GM12878 (cell line): ENCODE measurements around the gene RECK. TPM values are rescaled to one million over a fixed set of nuclear protein-coding genes. Genes with fewer than 3 reads are reported as not detected.

Source experiments
- ATAC-seq: fragments of 200-7000 bp; cut with Tn5 transposase; 3 replicates; pipeline ENCODE4 v1.9.1; 2020; ENCODE audit warnings: mild to moderate bottlenecking, moderate library complexity
- BruUV-seq: library from RNA; stranded (reverse); fragments of 400-500 nt; replicated peaks from 2 replicates; lab custom pipeline; 2021; lab: Mats Ljungman, UMichigan
- CTCF ChIA-PET: fragments of 300-600 bp; sonication (Branson Sonifier 250); formaldehyde crosslinking; extraction: SDS; loops from one replicate; lab custom pipeline; 2021; ENCODE audit warnings: inconsistent platforms; lab: Yijun Ruan, JAX
- POLR2A ChIA-PET: fragments of 350-600 bp; formaldehyde crosslinking; extraction: SDS; loops from one replicate; lab custom pipeline; 2021; ENCODE audit warnings: inconsistent platforms; lab: Charles Lee
- RAD21 ChIA-PET: fragments of 300-600 bp; sonication (Branson Sonifier 250); formaldehyde crosslinking; loops from one replicate; lab custom pipeline; 2023; ENCODE audit warnings: antibody characterized with exemption; ENCODE audit not compliant: unreplicated experiment; lab: Charles Lee
- SMC1A ChIA-PET: fragments of 300-600 bp; sonication (Branson Sonifier 250); formaldehyde crosslinking; loops from one replicate; lab custom pipeline; 2023; ENCODE audit not compliant: unreplicated experiment, uncharacterized antibody; lab: Charles Lee
- DNase-seq: peaks from one replicate; pipeline ENCODE4 v3.0.0-alpha.2; 2011; ENCODE audit warnings: low read depth, low spot score
- FAIRE-seq: peaks from 3 replicates; lab custom pipeline; 2011; peaks lifted over from hg19 to GRCh38; lab: Jason Lieb, UNC
- H2AFZ ChIP-seq: 2 replicates; pipeline ENCODE4 v1.6.0; 2011; ENCODE audit warnings: low read depth, low read length, control low read depth; ENCODE audit not compliant: control insufficient read depth
- H3K27ac ChIP-seq: 2 replicates; pipeline ENCODE4 v1.5.1; 2011; ENCODE audit warnings: control low read depth; ENCODE audit not compliant: control insufficient read depth, insufficient read depth
- H3K27me3 ChIP-seq, 2 experiments: replicated peaks in 1 of 2; 2 replicates each; pipeline versions ENCODE4 v1.6.0 to v1.6.1; 2011; ENCODE audit warnings: low read length in 1 of 2; ENCODE audit not compliant: control insufficient read depth in 2 of 2, insufficient read depth in 2 of 2
- H3K36me3 ChIP-seq, 2 experiments: 2 replicates each; pipeline ENCODE4 v1.5.1; 2011; ENCODE audit warnings: low read length in 1 of 2; ENCODE audit not compliant: control insufficient read depth in 2 of 2, insufficient read depth in 2 of 2
- H3K4me1 ChIP-seq: 2 replicates; pipeline ENCODE4 v1.6.1; 2011; ENCODE audit warnings: mild to moderate bottlenecking, low read length, moderate library complexity, mixed read lengths; ENCODE audit not compliant: control insufficient read depth, insufficient read depth
- H3K4me2 ChIP-seq: 2 replicates; pipeline ENCODE4 v1.6.0; 2011; ENCODE audit warnings: control low read depth; ENCODE audit not compliant: control insufficient read depth, insufficient read depth
- H3K4me3 ChIP-seq: fragments of 200-600 bp; sonication (generic); 2 replicates; pipeline ENCODE4 v1.5.1; 2016
- H3K79me2 ChIP-seq: 2 replicates; pipeline ENCODE4 v1.6.0; 2011; ENCODE audit warnings: low read length; ENCODE audit not compliant: control insufficient read depth, insufficient read depth
- H3K9ac ChIP-seq: 2 replicates; pipeline ENCODE4 v1.8.0; 2011; ENCODE audit warnings: low read length, control low read depth, mixed read lengths; ENCODE audit not compliant: control insufficient read depth, insufficient read depth
- H3K9me3 ChIP-seq: replicated peaks from 3 replicates; pipeline ENCODE4 v1.5.1; 2011; ENCODE audit warnings: mild to moderate bottlenecking, low read length; ENCODE audit not compliant: control insufficient read depth, insufficient read depth
- H4K20me1 ChIP-seq: 2 replicates; pipeline ENCODE4 v1.6.0; 2011; ENCODE audit not compliant: control insufficient read depth, insufficient read depth
- CHD4 ChIP-seq: fragments of 200-600 bp; sonication (generic); IDR thresholded peaks from 2 replicates; pipeline ENCODE4 v1.6.1; 2016; ENCODE audit warnings: mild to moderate bottlenecking
- CREB1 ChIP-seq: IDR thresholded peaks from 2 replicates; pipeline ENCODE4 v1.6.1; 2012; ENCODE audit warnings: low read depth, mild to moderate bottlenecking, inconsistent platforms
- HCFC1 ChIP-seq: fragments of 150-350 bp; IDR thresholded peaks from 2 replicates; pipeline ENCODE4 v1.6.1; 2014; ENCODE audit warnings: low read length
- MTA2 ChIP-seq: fragments of 450-650 bp; IDR thresholded peaks from 2 replicates; pipeline ENCODE4 v1.6.1; 2016; ENCODE audit warnings: low read depth, mild to moderate bottlenecking, moderate library complexity
- RUNX3 ChIP-seq: IDR thresholded peaks from 2 replicates; pipeline ENCODE4 v1.6.1; 2012; ENCODE audit warnings: low read length, inconsistent platforms
- SMAD1 ChIP-seq: fragments of 450-650 bp; IDR thresholded peaks from 2 replicates; pipeline ENCODE4 v1.6.1; 2018; ENCODE audit warnings: mild to moderate bottlenecking, low read depth; ENCODE audit not compliant: partially characterized antibody
- YBX1 ChIP-seq: fragments of 450-650 bp; IDR thresholded peaks from 2 replicates; pipeline ENCODE4 v1.6.1; 2016; ENCODE audit warnings: antibody characterized with exemption
- WGBS: methylation state at CpG from one replicate; pipeline ENCODE4 v1.1.6; 2016; ENCODE audit warnings: low lambda C conversion rate; ENCODE audit not compliant: insufficient replicate concordance, insufficient coverage; ENCODE audit errors: missing lambda C conversion rate; 5-methylcytosine and 5-hydroxymethylcytosine counted together
- in situ Hi-C: fragments of 300-500 bp; cut with MboI; formaldehyde crosslinking; loops from 9 replicates; pipeline ENCODE4 v1.14.3; 2018; ENCODE audit warnings: mixed read lengths
- intact Hi-C: fragments of 100-400 bp; cut with micrococcal nuclease; formaldehyde crosslinking; loops from one replicate; pipeline ENCODE4 v1.14.2; 2022; ENCODE audit not compliant: unreplicated experiment
- polyA plus RNA-seq, 11 experiments: library from polyadenylated mRNA; depleted of rRNA in 4 of 11; unstranded in 6 of 11; stranded (reverse) in 5 of 11; fragments of >200 nt; fragmentation: Nextera tagmentation in 4 of 11; fragmentation: Illumina TruSeq in 1 of 11; extraction: Ambion mirVana in 4 of 11; extraction: Trizol in 1 of 11; gene quantifications; 1 replicate in 1 of 11; 2 replicates in 10 of 11; pipeline versions ENCODE4 v1.2.1 to v1.2.3, GENCODE V29; 2011 to 2016; ENCODE audit warnings: inconsistent platforms in 2 of 11, missing spikeins in 2 of 11, low read depth in 1 of 11
- total RNA-seq, 4 experiments: library from RNA; depleted of rRNA in 3 of 4; stranded (reverse); fragments of >200 nt in 3 of 4; fragmentation: Illumina TruSeq in 1 of 4; extraction: Trizol in 1 of 4; gene quantifications; 2 replicates each; pipeline versions ENCODE4 v1.2.1 to v1.2.3, GENCODE V29; 2013 to 2021
- TF ChIP-seq, protein P1 (sequence below): fragments of 450-650 bp; IDR thresholded peaks from 2 replicates; pipeline ENCODE4 v1.6.1; 2017; ENCODE audit warnings: borderline replicate concordance

RECK gene
- total and polyA plus RNA-seq, 10 of the 15 experiments (the other 5 are each of a cell fraction or from before 2014, with no cell fraction given), result 0.02 to 0.40 (median 0.13) TPM

DNA sequence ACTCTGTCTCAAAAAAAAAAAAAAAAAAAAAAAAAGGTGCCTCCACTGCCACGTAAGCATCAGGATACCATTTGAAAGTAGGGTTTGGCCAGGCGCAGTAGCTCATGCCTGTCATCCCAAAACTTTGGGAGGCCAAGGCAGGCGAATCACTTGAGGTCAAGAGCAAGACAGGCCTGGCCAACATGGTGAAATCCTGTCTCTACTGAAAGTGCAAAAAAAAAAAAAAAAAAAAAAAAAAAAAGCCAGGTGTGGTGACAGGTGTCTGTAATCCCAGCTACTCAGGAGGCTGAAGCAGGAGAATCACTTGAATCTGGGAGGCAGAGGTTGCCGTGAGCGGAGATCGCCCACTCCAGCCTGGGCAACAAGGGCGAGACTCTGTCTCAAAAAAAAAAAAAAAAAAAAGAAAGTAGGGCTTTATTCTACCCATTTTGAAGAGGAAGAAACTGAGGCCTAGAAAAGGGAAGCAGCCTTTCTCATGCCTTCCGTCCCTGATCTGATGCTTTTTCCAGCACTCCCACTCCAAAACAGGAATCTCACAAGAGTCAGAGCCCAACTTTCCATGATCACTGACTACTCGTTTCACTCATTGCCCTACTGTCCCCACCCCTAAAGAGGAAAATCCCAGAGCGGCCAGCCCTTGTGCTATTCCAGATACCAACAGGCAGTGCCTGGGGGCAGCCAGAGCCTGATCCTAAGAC lies 116.2 kb downstream of the RECK start:
- no peaks in the 10 kb centered on the region for H3K36me3 ChIP-seq
- RAD21 ChIA-PET, result interaction anchor here (0.6 to 2.0 kb wide), 4 partner anchors 12 to 332 kb away, joined by 3 to 5 read pairs (median 4); no protein-coding TSS in a partner anchor
- no peaks in the 10 kb centered on the region; the same call in 2 of the 3 replicates for H3K9me3 ChIP-seq
- FAIRE-seq, result no peak
- H3K4me3 ChIP-seq, result no peak overlapping the region
- 58% methylated on average over 6 of the region's 10 CpGs for WGBS
- H3K4me1 ChIP-seq, result peaks cover 56% of the 10 kb centered on the region
- no peaks in the 10 kb centered on the region for H3K79me2 ChIP-seq
- H3K27ac ChIP-seq, result no peak overlapping the region
- BruUV-seq, result no TSS peak
- H3K4me2 ChIP-seq, result peak overlapping the region; percentile 17
- no peak for DNase-seq
- no peak overlapping the region for H2AFZ ChIP-seq
- H4K20me1 ChIP-seq, result no peaks in the 10 kb centered on the region
- H3K27me3 ChIP-seq, result no peaks in the 10 kb centered on the region
- POLR2A ChIA-PET, result interaction anchor here (0.6 kb wide), 1 partner anchor 148 kb away, joined by 3 read pairs; no protein-coding TSS in a partner anchor
- SMC1A ChIA-PET, result no interaction called here
- TF ChIP-seq YBX1, result no peak
- no peak for TF ChIP-seq HCFC1
- no peak for TF ChIP-seq SMAD1
- no peak for TF ChIP-seq CHD4
- TF ChIP-seq, protein P1, sequence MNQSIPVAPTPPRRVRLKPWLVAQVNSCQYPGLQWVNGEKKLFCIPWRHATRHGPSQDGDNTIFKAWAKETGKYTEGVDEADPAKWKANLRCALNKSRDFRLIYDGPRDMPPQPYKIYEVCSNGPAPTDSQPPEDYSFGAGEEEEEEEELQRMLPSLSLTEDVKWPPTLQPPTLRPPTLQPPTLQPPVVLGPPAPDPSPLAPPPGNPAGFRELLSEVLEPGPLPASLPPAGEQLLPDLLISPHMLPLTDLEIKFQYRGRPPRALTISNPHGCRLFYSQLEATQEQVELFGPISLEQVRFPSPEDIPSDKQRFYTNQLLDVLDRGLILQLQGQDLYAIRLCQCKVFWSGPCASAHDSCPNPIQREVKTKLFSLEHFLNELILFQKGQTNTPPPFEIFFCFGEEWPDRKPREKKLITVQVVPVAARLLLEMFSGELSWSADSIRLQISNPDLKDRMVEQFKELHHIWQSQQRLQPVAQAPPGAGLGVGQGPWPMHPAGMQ, result no peak
- in situ Hi-C loops, result no loop called here
- no peak overlapping the region for H3K9ac ChIP-seq
- ATAC-seq, result no peak
- intact Hi-C loops, result no loop called here
- CTCF ChIA-PET, result interaction anchor here (0.6 to 1.1 kb wide), 3 partner anchors 10 to 45 kb away, joined by 3 to 4 read pairs (median 4); no protein-coding TSS in a partner anchor

DNA sequence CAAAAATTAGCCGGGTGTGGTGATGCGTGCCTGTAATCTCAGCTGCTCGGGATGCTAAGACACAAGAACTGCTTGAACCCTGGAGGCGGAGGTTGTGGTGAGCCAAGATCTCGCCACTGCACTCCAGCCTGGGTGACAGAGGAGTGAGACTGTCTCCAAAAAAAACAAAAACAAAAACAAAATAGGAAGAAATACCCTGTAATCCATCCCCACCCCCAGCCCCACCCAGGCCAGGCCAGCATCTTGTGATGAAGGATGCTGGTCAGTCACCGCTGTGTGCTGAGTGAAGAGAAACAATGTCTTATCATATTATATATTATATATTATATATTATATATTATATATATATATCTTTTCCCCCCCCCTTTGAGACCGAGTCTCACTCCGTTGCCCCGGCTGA lies 117.0 kb downstream of the RECK start:
- Histone ChIP-seq H3K4me3 (no peak overlapping the region), H3K9me3 (no peaks in the 10 kb centered on the region; the same call in 2 of the 3 replicates), H4K20me1 (no peaks in the 10 kb centered on the region), H3K4me1 (peaks cover 48% of the 10 kb centered on the region), H3K79me2 (no peaks in the 10 kb centered on the region), H3K27ac (no peak overlapping the region), H3K9ac (no peak overlapping the region), H3K4me2 (no peak overlapping the region), H2AFZ (no peak overlapping the region), H3K36me3 (no peaks in the 10 kb centered on the region), H3K27me3 (no peaks in the 10 kb centered on the region)
- DNase-seq, result no peak
- TF ChIP-seq RUNX3, result 0 out of 2 replicates have a peak, but pooled peaks have one; percentile 43
- no peak for TF ChIP-seq MTA2
- no peak for TF ChIP-seq CREB1
- WGBS, result 35% methylated on average over 9 of the region's 9 CpGs
- no peak for FAIRE-seq
- in situ Hi-C loops, result no loop called here
- intact Hi-C loops, result no loop called here
- RAD21 ChIA-PET, result interaction anchor here (1.1 kb wide), 1 partner anchor 36 kb away, joined by 4 read pairs; the partner anchor contains the start of gene CLTA
- no TSS peak for BruUV-seq
- SMC1A ChIA-PET, result no interaction called here
- ATAC-seq, result 0 out of 3 replicates have a peak, but pooled peaks have one; percentile 6
- CTCF ChIA-PET, result no interaction called here
- POLR2A ChIA-PET, result no interaction called here
